GF-D8 (cell line): ENCODE results near the gene LRRC74B.
"Not testable (repeated sequence)": the region's sequence is repeated elsewhere in the genome, so short reads cannot be mapped to it uniquely, and the experiment has no call there.

Experiments
- DNase-seq: peaks from one replicate; lab custom pipeline; 2025; lab: John Stamatoyannopoulos, UW

LRRC74B gene

GRCh38 chr22:21077884-21078508, 32.2 kb downstream of the LRRC74B start:
- DNase-seq = no peak

DNA sequence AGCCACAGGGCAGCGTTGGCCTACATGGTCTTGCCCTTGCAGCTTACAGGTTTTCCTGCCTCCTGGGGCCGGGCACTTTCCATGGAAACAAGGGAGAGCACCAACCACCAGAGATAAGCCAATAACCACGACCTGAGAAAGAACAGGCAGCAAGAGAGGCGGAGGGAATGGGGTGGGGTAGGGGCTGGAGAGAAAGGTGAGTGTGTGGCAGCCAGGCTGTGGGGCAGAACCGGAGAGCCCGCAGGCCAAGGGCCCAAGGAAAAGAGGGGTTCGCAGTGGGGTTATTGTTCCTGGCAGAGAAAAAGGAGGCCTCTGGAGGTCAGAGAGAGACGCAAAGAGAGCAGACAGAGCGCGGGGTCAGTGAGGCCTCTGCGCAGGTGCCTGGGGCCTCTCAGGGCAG, 33.2 kb downstream of the LRRC74B start:
- no peak for DNase-seq

DNA sequence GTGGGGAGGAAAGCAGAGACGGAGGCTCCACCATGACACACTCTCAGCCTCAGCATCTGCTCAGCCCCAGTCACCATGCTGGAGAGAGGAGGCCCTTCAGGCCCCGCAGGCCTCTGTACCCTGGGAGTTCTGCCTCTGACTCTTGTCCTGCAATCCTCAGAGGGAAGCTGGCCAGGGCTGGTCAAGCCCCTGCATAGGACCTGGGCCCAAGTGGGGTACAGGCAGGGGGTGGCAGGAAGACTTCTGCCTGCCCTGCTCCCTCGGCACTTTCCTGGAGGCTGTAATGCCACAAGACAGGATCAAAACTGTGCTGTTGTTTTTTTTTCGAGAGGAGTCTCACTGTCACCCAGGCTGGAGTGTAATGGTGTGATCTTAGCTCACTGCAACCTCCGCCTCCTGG, 33.7 kb downstream of the LRRC74B start:
- DNase-seq = no peak

- no peak for DNase-seq
Measured at GRCh38 chr22:21080435-21081137, 34.8 kb downstream of the LRRC74B start.

GRCh38 chr22:21082248-21082647, 36.5 kb downstream of the LRRC74B start:
- DNase-seq = no peak

GRCh38 chr22:21087119-21087518, 41.4 kb downstream of the LRRC74B start:
- DNase-seq = no peak

GRCh38 chr22:21087926-21088325, 42.2 kb downstream of the LRRC74B start:
- not testable (repeated sequence) for DNase-seq

DNA sequence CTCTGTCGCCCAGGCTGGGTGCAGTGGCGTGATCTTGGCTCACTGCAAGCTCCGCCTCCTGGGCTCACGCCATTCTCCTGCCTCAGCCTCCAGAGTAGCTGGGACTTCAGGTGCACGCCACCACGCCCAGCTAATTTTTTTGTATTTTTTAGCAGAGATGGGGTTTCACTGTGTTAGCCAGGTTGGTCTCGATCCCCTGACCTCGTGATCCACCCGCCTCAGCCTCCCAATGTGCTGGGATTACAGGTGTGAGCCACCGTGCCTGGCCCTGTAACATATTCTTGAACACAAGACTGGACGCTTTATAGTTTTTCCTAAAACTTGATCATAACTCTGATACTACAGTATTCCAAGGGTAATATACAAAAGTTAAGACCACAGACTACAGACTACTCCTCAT, 45.5 kb downstream of the LRRC74B start:
- not testable (repeated sequence) for DNase-seq

DNA sequence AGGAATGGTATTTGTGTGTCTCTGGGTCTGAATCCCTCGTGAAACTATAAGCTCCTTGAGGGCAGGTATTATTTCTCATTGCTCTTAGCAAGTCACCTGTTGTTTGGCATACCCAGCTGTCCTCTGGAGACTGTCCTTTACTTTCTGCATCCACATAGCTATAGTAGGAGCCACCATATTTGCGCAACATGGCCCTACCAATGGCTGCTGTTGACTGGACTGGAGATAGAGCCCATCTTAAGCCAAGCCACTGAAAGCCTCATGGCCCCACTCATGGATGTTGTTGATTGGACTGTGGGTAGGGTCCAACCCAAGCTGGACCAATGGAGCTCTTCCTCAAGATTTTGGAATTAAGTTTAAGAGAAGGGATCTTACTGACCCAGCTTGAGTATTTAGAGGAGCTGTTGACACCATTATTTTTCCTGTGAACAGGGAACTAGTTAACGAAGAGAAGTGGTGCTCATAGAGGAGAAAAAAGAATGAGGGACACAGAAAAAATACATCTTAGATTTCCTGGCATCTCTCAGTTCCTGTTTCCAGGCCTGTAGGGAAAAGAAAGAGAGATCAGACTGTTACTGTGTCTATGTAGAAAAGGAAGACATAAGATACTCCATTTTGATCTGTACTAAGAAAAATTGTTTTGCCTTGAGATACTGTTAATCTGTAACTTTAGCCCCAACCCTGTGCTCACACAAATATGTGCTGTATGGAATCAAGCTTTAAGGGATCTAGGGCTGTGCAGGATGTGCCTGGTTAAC, 47.2 kb downstream of the LRRC74B start:
- DNase-seq = no peak

DNA sequence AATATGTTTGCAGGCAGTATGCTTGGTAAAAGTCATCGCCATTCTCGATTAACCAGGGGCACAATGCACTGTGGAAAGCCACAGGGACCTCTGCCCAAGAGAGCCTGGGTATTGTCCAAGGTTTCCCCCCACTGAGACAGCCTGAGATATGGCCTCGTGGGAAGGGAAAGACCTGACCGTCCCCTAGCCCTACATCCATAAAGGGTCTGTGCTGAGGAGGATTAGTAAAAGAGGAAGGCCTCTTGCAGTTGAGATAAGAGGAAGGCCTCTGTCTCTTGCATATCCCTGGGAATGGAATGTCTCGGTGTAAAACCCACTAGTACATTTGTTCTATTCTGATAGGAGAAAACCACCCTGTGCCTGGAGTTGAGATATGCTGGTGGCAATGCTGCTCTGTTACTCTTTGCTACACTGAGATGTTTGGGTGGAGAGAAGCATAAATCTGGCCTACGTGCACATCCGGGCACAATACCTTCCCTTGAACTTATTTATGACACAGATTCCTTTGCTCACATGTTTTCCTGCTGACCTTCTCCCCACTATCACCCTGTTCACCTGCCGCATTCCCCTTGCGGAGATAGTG, 47.9 kb downstream of the LRRC74B start:
- DNase-seq = not testable (repeated sequence)

DNA sequence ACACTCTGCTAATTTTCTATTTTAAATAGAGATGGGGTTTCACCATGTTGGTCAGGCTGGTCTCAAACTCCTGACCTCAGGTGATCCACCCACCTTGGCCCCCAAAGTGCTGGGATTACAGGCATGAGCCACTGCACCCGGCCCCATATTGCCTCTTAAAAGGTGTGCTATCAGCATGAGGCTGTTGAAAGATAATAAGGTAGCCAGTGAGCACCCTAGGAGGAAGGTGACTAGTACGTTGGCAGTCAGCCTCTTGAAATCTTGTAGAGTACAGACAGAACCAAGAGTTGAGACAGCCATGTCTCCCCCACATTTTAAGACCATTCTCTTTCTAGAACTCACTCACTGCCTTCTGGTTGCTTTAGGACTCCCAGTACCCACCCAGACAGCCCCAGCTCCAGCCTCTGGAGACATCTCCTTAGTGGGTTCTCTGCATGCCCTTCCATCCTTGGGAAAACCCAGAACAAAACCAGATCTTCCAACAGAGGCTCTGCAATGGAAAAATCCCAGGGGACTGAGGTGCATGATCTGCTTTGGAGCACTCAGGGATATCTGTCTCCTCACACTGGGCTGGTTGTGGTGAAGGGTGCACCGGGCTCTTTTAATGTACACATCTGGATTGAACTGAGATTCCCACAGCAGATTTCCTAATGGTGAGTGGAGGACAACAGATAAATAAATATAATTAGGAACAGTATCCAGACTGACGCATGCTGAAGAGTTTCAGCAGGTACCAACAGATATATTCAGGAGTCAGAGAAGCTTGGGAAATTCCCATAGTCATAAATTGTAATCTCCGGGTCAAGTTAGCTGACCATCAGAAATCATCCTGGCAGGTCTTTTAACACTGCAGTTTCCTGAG, 49.4 kb downstream of the LRRC74B start:
- no peak for DNase-seq

GRCh38 chr22:21095773-21096107, 50.0 kb downstream of the LRRC74B start:
- no peak for DNase-seq

DNA sequence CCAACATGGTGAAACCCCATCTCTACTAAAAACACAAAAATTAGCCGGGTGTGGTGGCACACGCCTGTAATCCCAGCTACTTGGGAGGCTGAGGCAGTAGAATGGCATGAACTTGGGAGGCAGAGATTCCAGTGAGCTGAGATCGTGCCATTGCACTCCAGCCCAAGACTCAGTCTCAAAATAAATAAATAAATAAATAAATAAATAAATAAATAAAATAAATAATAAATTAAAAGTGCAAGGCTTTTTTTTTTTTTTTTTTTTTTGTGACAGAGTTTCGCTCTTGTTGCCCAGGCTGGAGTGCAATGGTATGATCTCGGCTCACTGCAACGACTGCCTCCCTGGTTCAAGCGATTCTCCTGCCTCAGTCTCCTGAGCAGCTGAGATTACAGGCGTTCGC, 51.1 kb downstream of the LRRC74B start:
- not testable (repeated sequence) for DNase-seq

DNA sequence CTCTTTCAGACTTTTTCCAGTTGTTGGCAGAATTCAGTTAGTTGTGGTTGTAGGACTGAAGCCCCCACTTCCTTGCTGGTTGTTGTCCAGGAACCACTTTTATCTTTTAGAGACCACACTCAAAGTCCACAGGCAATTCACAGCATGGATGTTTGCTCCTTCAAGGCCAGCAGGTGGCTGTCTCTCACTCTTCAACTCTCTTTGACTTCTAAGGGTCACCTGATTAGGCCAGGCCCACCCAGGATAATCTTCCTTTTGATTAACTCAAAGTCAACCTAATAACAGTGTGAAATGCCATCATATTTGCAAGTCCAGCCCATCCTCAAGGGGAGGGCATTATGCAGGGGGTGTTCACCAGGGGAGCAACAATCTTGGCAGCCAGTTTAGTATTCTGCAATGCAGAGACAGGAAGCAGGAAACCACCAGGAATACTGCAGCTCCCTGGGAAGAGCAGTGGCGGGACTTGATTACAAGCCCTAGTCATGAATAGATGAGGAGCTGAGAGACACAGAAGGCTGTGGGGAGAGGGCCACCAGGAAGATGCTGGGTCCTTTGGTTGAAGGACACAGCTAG, 52.4 kb downstream of the LRRC74B start:
- DNase-seq = no peak

DNA sequence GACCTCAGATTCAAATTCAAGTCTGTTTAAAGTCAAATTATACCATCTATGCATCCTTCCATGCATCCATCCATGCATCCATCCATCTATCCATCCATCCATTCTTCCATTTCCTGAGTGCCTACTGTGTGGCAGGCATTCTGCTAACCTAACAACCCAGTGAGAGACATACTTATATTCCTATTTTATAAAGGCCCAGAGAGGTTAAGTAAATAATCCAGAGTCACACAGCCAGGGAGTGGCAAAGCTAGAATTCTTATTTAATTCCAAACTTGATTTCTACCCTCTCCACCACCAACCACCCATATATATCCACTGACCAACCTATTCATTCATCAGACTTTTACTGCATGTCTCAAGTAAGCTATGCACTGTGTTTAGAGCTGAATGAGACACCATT, 53.8 kb downstream of the LRRC74B start:
- DNase-seq = no peak

DNA sequence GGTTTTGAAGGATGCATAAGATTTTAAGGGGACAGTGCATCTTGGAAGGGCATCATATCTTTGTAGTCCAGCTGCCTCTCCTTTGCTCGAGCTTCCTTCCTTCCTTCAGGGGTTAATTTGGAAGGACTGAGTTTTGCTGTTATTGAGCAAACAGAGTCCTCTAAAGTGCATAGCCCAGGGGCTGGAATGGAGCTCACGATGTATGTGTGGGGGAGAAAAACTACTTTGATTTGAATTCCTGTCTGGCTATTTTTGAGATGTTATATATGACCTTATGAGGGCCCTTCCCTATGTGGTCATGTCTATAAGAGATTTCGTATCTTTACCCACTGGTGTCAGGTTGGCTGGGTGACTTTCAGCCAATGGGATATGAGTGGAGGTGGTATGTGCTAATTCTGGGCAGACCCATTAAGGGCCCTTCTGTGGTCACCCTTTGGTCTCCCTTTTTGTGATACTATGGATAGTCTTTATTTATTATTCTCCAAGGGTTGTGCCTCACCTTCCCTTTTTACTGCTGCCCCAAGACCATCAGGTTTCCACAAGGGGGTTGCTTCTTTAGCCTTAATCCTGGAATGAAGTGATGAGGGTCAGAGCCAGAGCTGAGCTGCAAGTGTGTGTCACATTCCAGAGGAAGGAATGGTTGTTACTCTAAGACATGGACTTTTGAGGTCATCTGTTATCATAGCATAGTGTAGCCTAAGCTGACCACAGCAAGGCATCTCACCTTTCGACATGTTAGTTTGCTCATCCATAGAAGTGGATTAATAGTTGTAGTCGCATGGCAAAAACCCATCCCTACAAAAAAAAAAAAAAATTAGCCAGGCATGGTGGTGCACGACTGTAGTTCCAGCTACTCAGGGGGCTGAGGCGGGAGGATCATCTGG, 54.6 kb downstream of the LRRC74B start:
- DNase-seq = no peak

GRCh38 chr22:21101877-21102638, 56.3 kb downstream of the LRRC74B start:
- DNase-seq = no peak

DNA sequence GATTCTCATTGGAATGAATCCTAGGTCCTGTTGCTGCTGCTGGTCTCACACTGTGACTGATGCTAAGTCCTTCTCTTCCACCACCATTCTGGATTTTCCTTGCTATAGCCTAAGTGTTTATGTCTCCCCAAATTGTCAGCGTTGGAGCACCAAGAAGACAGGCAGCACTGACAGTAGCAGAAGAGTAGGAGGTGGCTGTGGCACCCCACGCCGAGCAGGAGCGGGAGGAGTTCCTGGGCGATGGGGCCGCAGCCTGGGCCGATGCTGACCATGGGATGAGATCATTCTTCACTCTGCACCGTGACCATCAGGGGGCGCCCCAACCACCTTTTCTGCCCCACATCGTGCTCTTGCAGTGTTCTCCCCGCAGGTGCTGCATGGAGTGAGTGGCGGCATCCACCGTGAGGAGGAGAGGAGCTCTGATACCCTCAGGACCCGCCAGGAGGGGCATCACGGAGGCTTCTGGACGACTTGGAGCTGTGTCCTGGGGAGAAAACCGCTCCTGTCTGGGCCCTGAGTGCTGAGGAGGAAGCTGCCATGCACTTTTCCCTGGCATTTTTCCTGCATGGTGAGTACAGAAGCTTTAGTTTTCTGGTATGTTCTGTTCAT, 57.0 kb downstream of the LRRC74B start:
- DNase-seq = peak; percentile 5

DNA sequence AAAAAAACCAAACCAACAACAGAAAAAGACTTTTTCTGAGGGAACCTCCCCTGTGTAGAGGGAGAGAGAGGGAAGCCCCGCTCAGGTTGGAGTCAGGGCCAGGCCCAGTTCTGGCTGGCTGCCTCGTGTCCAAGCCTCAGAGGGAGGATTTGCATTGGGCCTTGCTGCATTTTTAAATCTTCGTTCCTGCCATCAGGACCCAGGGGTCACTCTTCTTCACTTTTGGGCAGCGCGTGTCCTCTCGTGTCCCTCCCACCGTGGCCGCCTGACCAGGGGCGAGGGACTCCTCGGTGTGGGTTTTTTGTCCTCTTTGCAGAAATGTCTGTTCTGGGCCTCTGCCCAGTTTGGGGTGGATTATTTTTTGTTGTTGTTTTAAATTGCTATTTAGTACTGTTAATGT, 57.9 kb downstream of the LRRC74B start:
- no peak for DNase-seq
